GM19397 (cell line): ENCODE results near the gene FSD2.
A peak's percentile ranks its signal among the peaks of the same experiment; 100 is the strongest.
"Not testable (repeated sequence)": the region's sequence is repeated elsewhere in the genome, so short reads cannot be mapped to it uniquely, and the experiment has no call there.

Experiments
- ATAC-seq: cut with Tn5 transposase; IDR thresholded peaks from one replicate; pipeline ENCODE4 v1.9.1; 2021; ENCODE audit warnings: mild to moderate bottlenecking, moderate library complexity; ENCODE audit not compliant: unreplicated experiment

FSD2 gene

DNA sequence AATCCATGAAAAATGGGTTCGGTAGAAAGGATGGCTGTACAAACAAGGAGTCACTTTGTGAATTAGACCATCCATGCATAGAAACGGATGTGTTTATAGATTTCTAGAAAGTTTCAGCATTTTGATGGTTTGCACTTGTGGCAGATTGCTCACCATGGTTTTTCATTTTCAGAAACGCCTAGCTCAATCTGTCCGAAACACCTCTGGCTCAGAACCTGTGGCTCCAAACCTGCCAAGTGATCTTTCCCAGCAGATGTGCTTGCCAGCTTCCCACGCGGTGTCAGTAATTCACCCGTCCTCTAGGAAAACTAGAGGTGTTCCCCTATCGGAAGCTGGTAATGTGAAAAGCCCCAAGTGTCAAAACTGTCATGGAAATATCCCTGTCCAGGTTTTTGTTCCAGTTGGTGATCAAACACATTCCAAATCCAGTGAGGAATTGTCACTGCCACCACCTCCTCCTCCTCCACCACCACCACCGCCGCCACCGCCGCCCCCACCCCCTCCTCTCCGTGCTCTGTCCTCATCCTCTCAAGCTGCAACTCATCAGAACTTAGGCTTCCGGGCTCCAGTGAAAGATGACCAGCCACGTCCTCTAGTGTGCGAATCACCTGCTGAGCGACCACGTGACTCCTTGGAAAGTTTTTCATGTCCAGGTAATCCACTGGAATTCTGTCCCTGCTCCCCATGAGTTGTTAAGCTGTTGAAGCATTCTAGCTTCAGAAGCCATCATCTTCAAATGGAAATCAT, 24.7 kb upstream of the FSD2 start:
- ATAC-seq, result no peak

DNA sequence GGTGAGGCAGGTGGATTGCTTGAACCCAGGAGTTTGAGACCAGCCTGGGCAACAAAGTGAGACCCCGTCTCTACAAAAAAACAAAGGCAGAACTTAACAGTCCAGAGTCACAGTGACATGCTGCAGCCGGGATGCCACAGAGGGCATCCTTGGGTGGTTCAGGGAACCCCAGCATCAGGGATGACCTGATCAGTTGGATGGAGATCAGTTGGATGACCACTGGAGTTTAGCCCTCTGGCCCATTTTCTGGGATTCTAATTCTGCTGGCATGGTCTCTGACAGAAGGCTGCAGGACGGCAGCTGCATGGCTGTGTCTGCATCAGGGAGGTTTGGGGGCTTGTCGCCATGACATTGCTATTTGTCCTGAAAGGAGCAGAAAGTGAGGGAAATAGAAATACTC, 23.4 kb upstream of the FSD2 start:
- ATAC-seq, result no peak

DNA sequence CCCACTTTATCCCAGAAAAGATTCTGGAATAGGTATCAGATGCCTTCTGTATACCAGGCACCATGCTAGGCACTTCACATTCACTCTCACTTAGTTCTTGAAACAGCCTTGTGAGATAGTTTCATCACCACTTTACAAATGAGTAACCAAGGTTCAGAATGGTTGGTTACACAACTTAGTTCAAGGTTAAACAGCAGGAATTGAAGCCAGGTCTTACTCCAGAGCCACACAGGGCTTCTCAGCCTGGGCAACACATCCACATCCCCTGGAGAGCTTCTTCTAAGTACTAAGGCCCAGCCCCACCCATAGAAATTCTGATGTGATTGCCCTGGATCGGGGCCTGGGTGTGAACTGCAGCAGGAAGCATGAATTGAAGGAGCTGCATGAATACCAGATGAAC, 22.2 kb upstream of the FSD2 start:
- no peak for ATAC-seq

DNA sequence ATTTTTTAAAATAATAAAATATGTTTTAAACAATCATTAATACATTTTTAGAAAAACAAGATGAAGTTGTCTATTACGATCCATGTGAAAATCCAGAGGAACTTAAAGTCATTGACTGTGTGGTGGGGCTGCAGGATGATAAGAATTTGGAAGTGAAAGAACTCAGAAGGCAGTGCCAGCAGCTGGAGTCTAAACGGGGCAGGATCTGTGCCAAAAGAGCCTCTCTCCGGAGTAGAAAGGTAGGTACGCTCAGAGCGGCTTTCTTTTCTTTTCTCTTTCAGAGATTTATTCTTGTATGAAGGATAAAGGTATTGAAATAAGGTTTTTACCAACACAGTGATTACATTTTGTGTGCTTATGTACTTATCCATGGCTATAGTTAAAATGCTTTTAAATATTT, 17.2 kb upstream of the FSD2 start:
- ATAC-seq, result no peak

DNA sequence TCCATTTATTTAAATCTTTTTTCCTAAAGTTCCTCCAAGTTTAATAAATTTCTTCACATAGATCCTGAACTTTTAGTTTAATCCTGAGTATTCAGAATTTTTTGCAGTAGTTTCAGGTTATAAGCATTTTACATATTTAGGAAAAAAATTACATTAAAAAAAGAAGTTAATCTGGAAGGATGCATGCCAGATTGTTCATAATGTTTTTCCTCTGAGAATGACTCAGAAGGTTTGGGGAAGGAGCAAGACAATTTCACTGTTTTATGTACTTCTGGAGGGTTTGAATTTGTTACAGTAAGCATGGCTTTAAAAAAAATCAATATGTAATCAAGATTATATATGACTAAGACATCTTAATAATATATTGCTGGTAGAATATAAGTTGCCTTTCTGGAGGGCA, 16.0 kb upstream of the FSD2 start:
- ATAC-seq, result not testable (repeated sequence)

DNA sequence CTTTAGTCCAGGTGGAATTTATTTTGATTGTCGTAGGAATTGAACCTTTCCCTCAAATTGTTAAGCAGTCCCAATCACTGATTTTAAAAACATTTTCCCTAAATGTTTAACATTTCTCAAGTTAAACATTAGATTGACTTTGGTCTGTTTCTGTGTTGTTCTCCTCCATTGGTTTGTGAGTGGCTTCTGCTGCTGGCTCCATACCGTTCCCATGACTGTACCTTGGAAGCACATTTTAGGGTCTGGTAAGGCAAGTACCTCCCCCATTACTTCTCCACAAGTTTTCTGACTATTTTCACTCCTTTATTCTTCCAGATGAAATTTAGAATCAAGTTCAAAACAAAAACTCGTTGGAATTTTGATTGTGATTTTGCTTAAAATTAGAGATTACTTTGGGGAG, 15.5 kb upstream of the FSD2 start:
- not testable (repeated sequence) for ATAC-seq

DNA sequence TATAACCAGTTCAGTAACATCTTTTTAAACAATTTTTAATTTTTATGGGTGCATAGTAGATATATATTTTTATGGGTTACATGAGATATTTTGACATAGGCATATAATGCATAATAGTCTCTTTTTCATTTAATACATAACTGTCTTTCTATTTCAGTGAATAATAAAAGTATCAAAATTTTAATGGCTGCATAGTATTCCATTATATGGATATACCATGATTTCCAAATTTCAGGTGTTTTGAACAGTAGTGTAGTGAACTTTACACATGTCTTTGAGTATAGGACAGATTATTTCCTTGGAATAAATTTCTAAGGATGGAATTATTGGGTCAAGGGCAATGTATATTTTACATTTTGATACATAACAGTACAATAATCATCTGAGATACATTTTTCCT, 14.3 kb upstream of the FSD2 start:
- no peak for ATAC-seq

DNA sequence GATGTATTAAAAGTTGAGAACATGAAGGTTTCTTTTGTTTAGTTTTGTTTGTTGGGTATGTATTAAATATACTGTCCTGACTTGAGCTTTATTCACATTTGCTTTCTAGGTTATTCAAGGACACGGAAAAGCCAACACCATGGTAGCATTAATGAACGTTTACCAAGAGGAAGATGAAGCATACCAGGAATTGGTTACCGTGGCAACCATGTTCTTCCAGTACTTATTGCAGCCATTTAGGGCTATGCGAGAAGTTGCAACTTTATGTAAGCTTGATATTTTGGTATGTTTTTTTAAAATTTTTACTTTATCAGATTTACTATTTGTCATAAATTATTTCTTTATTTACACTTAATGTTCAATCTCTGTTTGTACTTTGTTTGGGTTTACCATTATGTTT, 7.1 kb upstream of the FSD2 start:
- no peak for ATAC-seq

DNA sequence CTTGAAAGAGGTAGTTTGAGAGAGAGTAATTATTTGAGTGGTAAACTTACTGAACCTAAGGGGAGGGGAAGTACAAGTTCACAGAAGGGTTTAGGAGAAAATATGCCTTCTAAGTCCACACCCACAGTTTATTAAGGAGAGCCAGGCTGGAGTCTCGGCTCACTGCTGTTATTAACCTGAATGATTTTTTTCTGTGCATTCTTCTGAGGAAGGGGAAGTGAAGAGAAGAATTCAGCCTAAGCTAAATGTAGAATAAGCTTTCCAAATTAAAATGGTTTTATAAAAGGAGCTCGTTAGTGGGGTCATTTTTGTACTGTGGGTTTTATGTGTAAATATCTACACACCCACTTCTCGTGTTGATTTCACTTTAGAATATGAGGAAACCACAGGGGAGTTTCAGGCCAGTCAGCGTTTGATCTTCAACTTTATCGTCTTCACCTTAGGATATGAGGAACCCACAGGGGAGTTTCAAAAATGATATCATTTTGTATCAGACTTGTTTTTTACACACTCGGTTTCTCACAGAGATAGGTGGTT, 5.1 kb upstream of the FSD2 start:
- ATAC-seq, result no peak

DNA sequence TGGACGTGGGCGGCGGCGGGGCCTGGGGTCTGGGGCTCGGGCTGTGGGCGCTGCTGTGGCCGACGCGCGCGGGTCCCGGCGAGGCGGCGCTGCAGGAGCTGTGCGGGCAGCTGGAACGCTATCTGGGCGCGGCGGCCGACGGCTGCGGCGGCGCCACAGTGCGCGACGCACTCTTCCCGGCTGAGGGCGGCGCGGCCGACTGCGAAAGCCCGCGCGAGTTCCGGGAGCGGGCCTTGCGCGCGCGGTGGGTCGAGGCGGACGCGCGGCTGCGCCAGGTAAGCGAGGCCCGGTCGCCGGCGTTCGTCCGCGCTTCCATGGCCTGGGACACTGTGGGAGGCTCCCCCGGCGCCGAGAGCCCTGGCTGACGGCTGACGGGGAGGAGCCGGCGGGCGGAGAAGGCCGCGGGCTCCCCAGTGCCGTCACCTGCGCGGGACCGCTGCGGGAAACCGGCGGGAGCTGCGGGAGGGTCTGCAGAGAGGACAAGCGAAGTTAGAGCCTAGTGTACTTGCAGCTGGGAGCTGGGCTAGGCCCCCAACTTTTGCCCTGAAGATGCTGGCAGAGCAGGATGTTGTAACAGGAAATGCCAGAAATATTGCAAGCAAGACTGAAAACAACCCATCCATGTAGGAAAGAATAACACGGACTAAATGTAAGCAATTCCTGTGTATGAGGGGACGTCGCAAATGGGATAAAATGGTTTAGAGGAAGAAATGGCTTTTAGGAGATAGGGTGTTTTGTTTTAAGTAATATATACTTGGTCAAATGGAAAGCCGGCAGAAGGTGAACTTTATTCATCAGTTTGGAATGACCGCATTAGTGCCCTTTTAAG, 4.4 kb upstream of the FSD2 start:
- peak; percentile 26 for ATAC-seq

DNA sequence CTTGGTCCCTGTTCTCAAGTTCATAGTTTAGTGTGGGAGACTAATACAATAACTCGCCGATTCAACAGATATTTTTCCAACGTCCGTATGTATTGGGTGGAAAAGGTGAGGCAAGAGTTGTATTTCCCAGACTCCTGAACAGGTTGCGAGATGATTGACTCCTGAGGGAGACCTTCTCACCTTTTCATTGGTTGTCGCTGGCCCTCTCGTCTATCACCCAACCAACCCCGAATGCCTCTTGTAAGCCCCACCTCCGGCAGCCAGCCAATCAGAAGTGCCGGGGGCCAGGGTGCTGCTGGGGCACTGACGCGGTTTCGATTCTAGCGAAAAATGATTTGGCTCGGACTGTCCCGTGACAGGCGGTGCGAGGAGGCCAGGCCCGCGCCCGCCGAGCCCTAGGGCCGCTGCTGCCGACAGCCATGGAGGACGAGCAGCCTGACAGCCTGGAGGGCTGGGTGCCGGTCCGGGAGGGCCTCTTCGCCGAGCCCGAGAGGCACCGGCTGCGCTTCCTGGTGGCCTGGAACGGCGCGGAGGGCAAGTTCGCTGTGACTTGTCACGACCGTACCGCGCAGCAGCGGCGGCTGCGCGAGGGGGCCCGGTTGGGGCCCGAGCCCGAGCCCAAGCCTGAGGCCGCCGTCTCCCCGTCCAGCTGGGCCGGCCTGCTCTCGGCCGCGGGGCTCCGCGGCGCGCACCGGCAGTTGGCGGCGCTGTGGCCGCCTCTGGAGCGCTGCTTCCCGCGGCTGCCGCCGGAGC, 3.6 kb upstream of the FSD2 start, which contains the start of gene WHAMM:
Gene WHAMM, plus strand, starts transcription at position 321 of the 753 bp plus-strand sequence. Its CDS starts 99 bp downstream, at position 420.
- peak; percentile 82 for ATAC-seq

DNA sequence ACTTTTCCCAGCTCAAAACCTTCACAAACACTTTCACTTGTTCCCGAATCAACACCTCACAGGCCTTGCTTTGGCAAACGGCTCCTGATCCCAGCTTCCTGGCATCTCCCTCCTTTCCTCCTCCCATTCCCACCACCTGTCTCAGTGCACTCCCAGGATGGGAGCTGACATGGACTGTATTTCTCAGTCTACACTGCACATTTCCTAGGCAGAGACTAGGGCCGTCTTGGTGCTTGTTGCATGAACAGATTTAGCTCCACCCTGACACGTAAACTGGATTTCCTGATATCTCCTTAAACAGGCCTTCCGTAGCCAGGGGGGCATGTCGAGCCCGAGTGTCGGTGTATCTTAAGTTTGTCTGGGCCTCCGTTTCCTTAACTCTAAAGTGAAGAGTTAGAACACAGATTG, 2.8 kb upstream of the FSD2 start:
- no peak for ATAC-seq

DNA sequence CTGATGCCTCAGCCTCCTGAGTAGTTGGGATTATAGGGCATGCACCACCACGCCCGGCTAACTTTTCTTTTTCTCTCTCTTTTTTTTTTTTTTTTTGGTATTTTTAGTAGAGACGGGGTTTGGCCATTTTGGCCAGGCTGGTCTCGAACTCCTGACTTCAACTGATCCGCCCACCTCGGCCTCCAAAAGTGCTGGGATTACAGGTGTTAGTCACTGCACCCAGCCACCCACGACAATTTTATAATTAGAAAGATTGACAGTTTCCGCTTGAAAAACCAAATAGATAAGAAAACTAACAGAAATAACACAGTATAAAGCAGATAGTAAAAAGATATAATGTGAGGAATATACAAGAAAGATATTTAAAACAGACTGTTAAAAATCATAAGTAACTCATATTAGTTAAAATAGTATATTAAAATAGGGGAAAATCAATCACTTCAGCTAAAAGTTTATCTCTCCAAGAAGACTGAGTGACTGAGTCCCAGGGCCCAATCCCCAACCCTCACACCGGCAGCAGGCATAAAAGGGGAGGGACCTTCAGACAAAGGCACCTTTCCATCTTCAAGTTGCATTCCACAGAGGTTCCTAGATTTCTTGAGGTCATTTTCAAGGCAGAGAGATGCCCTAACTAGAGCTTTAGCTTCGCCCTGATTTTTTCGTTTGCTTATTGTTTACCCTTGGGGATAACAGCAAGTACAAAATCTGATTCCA, 2.2 kb upstream of the FSD2 start:
- ATAC-seq, result no peak

DNA sequence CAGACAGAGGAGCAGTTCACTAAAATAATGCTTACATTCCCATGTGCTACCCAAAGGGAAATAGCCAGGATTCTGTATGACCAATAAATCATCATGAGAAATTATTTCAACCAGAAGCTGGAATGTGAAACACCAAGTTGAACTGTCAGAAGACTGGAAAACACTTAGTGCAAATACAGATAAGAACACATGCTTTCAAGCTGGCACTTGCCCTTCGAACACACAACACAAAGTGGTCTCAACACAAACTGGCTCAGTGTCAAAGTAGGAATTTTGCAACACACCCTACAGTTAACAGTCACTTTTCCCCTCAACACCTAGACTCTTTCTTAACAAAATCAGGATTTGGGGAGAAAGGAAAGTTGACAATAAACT, 1.3 kb downstream of the FSD2 start:
- ATAC-seq, result no peak

DNA sequence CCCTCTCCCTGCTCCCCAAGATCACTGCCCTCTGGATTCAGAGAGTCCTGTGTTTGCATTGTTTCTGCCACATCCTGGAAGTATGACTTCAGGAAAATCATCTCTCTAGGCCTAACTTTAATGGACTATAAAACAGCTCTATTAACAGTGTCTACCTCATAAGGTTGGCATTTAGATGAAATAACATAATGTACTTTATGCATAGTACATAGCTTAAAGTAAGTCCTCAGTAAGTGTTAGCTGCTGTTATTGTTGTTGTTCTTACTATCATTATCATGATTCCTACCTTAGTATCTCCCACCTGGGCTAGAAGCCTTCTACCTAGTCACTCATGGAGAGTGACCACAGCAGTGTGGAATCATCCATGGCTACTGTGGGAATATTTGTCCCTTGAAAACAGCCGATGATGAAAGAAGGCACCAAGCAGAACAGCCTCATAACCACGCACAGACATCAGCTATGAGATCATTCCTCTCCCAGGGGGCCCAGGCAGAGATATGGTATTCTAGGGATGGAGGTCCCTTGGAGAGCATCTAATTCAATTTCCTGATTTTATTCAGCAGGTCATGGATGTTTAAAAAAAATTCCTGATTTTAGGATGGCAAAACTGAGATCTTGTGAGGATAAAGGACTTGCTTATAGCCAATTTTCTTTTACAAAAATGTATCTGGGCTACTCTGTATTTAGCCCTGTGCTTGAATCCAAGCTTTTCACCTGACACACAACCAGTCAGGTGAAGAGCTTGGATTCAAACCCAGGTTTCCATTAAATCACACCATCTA, 1.9 kb downstream of the FSD2 start:
- no peak for ATAC-seq

DNA sequence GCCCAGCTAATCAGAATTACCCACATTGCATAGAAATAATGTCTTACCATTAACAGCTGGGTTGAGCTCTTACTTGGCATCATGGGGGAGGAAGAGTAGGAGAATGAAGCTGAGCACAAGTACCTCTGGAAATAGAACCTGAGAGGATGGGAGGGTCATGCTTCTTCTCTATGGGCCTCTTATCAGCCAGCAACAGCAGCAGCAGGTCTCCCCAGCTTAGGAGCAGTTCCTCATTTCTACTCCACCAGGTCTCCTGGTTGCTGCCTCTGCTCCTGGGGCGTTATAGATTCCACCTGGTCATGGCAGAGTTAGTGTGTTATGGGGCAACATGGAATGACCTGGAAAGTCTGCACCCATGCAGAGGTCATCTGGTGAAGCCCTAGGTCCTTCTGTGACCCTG, 3.4 kb downstream of the FSD2 start:
- ATAC-seq, result no peak

DNA sequence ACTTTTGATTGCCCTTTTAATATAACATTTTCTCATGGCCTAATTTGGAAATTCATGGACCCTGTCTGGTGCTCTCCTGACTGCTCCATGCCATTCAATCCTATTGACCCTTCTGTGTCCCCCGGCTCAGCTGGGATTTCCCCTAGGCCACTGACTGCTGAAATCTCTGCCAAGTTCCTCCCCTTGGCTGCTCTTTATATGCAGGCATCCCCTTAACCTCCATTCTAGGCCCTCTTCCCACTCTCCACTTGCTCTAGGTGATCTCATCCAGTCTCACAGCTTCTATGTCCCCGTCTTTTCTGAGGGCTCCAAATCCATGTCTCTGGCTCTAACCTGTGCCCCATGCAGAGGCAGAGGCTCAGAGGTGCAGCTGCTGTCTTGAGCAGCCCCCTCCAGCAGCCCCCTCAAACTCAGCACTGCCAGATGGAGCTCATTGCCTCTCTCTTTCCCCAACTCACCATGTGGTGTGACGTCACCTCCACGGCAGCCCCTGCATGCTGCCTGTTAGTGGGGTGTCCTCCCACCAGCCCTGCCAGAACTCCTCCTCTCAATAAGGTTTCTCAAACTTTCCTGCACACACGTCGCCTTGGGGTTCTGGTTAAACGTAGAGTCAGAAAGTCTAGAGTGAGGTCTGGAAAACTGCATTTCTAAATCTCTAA, 6.6 kb downstream of the FSD2 start:
- no peak for ATAC-seq

DNA sequence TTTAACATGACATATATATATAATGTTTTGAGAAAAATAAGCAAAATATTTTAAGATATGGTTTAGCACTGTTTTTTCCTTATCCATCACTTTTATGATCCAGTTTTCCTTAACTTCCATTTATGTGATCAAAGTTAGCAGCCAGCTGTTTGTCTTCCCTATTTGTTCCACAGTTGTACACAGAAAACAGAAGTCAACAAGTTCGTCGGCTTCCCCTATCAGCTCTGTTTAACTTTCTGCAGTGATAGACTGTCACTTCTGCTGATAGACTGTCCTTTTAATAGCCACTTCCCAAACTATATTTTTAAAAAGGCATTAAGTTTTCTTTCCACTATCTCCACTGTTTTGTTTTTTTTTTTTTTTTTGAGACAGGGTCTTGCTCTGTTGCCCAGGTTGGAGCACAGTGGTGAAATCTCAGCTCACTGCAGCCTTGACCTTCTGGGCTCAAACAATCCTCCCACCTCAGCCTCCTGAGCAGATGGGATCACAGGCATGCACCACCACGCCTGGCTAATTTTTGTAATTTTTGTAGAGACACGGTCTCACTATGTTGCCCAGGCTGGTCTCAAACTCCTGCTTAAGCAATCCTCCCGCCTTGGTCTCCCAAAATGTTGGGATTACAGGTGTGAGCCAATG, 7.2 kb downstream of the FSD2 start:
- ATAC-seq, result no peak

DNA sequence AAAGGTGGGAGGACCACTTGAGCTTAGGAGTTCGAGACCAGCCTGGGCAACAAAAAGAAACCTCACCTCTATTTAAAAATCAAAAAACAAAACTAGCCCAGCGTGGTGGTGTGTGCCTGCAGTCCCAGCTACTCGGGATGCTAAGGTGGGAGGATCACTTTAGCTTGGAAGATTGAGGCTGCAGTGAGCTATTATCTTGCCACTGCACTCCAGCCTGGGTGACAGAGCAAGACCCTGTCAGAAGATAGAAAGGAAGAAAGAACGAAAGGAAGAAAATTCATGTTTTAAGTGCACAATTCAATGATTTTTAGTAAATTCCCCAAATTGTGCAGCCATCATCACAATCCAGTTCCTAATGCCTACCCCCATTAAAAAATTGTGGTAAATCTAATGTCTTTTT, 7.8 kb downstream of the FSD2 start:
- ATAC-seq, result no peak
